22Rv1 (cell line): ENCODE results near the gene AUTS2.

Experiments used
- CTCF ChIP-seq: fragments of 450-650 bp; IDR thresholded peaks from 2 replicates; pipeline ENCODE4 v1.5.1; 2017; ENCODE audit warnings: mild to moderate bottlenecking
- ZFX ChIP-seq: fragments of 450-650 bp; IDR thresholded peaks from 2 replicates; pipeline ENCODE4 v1.6.1; 2017; ENCODE audit warnings: antibody characterized with exemption, borderline replicate concordance

DNA sequence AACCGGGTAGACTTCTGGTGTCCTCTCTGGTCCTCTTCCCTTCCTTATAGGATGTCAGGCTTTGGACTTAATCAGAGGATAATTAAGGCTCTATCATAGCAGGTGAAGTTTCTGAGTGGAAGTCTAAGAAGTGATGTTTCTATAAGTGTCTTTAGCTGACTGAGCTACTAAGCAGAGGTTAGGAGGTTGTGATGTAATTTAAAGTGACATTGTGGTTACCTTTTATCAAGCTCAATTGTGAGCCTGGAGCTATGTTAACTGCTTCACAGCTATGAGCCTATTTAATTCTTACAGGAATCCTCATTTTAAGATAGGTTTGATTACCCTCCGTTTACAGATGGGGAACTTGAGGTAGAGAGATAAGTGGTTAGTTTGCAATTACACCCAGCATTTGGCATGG lies 365.1 kb downstream of the AUTS2 start:
- no peak for TF ChIP-seq CTCF
- no peak for TF ChIP-seq ZFX
